ENCODE data around the gene FAM83F.
A peak's percentile ranks its signal among the peaks of the same experiment; 100 is the strongest.
"Not testable (repeated sequence)": the region's sequence is repeated elsewhere in the genome, so short reads cannot be mapped to it uniquely, and the experiment has no call there.

The FAM83F gene

DNA sequence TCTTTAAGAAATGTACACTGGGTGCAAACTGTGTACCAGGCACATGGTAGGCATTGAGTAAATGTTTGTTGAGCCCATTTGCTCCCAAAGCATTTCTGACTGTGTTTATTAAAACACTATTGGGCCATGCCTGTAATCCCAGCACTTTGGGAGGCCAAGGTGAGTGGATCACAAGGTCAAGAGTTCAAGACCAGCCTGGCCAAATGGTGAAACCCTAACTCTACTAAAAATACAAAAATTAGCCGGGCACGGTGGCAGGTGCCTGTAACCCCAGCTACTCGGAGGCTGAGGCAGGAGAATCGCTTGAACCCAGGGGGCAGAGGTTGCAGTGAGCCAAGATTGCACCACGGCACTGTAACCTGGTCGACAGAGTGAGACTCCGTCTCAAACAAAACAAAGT lies 1.9 kb upstream of the FAM83F start:
- not testable (repeated sequence) for DNase-seq (ENCODE audit: low spot score)

- DNase-seq (ENCODE audit: low spot score): no peak
These were observed 651 bp upstream of the FAM83F start for GRCh38 chr22:39994041-39994565.

DNA sequence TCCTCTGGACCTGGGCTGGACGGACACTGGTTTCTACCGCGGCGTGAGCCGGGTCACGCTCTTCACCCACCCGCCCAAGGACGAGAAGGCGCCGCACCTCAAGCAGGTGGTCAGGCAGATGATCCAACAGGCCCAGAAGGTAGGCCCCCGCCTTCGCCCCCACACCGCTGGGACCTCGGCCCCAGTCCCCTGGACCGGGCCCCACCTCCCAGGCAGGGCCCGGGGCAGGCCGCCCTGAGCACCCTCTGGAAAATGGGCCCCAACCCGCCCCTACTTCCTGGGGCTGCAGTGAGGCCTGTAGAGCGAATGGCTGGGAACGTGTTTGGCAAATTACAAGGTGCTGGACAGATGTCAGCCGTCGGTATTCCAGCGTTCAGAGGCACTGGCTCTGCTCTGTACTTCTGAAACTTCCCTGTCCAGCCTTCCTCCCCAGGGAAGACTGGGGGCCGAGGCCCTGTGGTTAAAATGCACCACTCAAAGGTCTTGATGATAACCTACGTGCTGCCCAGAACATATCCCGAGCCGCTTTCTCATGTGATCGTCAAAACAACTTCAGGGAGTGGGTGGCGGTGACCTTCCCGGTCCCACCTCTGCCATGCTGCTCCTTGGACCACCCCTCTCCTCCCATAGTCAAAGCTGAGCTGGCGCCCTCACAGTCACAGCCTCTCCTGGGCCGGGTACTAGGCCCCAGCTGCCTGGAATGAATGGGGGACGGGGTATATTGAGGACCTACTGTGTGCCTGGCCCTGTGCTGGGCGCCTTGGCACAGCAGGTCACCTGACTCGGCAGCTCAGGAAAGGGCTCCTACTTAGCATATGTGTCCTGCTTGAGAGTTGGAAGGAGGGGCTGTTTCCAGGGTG lies 869 bp downstream of the FAM83F start:
- no peak for DNase-seq (ENCODE audit: low spot score)

GRCh38 chr22:39996732-39997131 lies 2.0 kb downstream of the FAM83F start:
- no peak for DNase-seq (ENCODE audit: low spot score)

GRCh38 chr22:39997421-39997820 lies 2.7 kb downstream of the FAM83F start:
- no peak for DNase-seq (ENCODE audit: low spot score)

DNA sequence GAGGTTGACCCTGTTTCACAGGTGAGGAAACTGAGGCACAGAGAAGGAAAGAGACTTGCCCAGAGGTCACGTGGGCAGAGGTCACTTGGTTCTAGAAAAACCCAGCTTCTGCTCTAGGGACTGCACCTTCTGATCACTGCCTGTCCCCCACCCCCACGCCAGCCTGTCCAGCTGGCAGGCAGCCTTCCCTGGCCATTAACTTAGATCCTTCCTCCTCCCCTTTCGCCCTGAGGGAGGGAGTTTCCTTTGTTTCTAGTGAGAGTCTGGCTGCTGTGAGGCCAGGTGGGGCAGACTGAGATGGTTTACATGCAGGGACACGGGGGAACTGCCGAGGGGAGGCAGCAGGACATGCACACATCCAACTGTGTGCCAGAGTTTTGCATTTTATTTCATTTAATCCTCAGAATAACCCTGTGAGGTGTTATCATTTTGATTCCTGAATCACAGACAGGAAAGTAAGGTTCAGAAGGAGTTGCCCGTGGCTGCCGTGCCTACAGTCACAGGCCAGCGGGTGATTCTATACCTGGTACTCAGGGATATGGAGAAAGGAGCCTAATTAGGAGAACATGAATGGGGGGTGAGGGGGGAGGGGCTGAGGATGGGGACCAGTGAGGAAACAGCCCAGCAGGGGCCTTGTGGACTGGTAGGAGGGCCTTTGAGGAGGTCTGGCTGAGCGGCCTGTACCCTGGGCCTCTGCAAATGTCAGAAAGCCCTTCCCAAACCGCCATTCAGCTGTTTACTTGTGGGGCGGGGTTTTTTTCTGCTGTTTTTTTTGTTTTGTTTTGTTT lies 3.4 kb downstream of the FAM83F start:
- peak; percentile 65 for DNase-seq (ENCODE audit: low spot score)

DNA sequence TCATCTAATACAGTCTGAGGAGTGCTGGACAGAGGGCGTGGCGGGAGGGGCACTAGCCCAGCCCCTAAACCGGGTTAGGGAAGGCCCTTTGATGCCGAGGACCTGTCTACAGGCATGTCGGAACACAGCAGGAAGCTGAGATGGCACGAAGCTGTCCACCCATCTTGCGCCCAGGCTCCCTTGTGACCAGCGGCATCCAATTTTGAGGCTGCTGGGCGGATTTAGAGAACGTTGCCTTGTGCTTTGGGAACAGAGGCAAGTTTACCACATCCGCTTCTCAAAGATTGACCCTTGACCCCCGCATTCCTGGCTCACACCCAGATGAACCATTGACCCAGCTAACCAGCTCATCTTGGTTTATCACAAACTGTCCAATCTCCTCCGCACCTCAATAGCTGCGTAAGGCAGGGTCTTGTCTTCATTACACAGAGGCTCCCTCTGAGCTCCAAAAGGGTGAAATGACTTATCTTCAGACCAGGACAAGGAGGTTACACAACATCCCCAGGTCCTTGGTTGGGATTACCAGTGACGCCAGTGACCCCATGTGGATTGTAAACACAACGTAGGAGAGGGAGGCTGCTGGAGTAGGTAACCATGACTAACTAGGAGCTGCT lies 4.5 kb downstream of the FAM83F start:
- DNase-seq (ENCODE audit: low spot score): no peak

- DNase-seq (ENCODE audit: low spot score): no peak
These were observed 5.4 kb downstream of the FAM83F start for GRCh38 chr22:40000171-40000570.

DNA sequence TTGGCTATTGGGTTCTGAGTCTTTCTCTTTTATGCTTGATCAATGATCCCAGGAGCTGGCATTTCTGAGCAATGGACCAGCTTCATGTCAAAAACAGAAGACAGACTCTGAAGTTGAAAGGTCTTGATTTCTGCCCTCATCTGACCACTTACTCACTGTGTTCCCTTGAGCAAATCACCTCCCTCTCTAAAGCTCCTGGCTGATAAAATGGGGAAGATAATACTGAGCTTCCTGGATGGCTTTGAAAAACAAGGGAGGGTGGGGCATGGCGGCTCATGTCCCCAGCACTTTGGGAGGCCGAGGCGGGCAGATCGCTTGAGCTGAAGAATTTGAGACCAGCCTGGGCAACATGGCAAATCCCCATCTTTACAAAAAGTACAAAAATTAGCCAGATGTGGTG lies 6.4 kb downstream of the FAM83F start:
- no peak for DNase-seq (ENCODE audit: low spot score)

DNA sequence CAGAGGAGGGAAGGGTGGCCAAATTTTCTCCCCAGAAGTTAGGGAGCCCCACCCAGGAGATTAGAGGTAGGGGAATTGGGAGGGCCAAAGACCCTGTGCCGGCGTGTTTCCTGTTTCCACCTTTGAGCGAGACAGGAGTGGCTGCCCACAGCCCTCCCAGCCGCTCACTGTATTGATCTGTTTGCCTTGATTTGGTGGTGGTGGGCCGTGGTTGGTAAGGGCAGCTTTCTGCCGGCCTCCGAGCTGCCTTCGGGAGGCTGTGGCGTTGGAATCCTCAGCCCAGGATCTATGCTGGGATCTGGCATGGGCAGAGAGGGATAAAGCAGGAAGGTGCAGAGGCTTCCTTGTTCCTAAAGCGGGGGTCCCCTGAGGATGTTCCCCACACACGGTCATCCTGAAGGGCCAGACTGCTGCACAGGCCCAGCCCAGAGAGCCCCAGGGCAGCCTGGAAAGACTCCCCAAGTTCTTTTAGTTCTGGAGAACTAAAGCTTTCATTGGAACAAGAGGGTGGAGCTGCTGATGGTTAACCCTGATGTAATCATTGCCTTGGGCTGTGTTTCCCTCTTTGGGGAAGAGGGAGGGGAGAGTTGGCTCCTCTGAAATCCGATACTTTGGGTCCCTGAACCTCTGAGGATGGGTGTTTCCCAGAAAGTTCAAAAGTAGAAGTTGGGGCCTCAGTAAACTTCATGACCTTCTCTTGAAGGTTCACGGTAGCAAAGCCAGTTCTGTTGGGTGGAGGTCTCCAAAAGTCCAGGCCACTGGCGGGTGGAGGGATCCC lies 7.2 kb downstream of the FAM83F start:
- DNase-seq (ENCODE audit: low spot score): no peak

DNA sequence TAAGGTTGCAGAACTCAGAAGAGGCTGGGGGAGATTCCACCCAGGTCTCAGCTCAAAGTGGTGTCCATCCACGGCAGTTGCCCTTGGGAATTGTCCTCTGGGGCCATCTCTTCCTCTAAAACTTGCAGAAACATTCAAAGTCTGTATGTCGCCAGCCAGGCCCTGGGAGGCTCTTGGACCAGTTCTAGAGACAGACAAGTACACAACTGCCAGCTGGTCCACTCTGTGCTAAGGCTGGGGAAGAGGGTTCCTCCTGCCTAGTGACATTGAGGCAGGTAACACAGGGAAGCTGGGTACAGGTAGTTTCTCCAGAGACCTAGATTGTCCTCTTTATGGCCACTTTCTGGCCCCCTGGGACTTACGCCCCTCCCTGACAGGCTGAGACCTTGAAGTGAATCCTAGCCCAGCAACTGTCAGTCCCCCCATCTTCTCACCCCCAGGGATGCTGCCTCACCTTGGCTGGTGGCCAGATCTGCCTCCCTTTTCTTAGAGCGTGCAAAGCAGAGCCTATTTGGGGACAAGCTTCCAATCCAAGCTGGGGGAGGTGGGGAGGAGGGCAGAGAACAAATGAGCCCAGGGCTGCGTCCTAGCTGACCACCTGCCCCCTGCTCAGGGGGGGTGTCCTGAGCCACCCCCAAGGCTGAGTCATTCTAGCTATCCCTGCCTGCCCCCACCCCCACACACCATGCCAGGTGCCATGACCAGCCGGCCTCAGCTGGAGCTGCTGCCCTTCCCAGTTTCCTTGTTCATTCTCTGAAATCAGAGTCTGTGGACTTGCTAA lies 8.4 kb downstream of the FAM83F start:
- DNase-seq (ENCODE audit: low spot score): no peak

DNA sequence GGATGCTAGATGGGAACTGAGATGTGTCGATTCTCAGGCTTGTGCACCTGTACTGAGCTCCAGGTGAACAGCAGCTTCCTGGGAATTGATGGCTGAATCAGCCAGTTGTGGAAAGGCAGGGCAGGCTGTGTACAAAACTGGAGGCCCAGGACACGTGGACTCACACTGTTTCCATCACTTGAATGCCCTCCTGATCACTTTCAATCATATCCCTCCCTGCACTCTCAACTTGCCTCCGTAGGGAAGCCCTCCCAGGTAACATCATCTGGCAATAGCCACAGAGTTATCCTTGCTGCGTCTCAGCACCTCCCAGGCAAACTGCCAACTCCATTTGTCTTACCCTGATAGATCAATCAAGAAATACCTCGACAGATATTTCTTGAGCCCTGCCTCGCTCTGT lies 10.1 kb downstream of the FAM83F start:
- DNase-seq (ENCODE audit: low spot score): no peak

- peak; percentile 44 for DNase-seq (ENCODE audit: low spot score)
These were observed 11.9 kb downstream of the FAM83F start for GRCh38 chr22:40006641-40007040.

GRCh38 chr22:40007853-40008710 lies 13.3 kb downstream of the FAM83F start:
- DNase-seq (ENCODE audit: low spot score): no peak

DNA sequence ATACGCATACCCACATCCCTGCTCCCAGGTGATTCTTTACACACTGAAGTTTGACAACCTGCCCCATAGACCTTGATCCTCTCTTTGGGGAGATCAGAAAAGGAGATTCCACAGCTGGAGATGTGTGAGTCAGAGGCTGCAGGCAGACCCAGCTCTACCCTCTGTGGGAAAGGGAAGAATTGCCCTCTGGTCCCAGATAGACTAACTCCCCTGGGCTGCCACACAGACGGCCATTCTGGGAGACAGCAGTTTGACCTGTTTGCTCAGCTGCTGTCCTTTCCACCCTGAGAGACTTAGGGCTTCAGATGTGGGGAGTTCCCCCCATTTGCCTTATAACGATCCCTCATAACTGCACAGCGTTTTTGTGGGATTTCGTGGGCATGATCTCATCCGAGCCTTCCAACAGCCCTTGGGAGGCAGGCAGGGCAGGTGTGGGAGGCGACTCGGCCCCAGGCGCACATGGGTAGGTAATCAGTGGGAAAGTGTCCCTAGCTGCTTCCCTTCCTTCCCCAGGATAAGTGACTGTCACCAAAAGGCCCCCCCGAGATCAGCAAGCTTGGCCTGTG lies 14.1 kb downstream of the FAM83F start:
- DNase-seq (ENCODE audit: low spot score): no peak

DNA sequence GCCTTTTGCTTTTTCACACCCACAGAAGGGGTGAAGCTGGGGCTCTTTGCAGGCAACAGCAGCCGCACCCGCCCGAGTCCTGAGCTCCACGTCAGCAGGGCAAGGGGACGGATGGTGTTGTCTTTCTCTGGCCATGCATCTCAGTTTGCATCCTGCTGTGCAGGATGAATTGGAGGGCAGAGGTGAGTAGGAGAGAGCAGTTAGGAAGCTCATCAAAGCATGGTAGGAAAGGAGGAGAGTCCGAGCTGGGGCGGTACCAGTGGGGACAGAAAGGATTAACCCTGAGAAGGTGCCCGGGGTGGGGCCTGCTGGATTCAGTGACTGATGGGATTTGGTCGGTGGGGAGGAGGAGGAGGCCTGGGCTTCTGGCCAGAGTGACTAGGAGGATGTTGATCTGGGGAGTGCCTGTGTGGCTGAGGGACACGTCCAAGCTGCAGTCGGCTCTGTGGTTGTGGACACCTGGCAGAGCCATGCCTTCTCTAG lies 14.6 kb downstream of the FAM83F start:
- no peak for DNase-seq (ENCODE audit: low spot score)

- no peak for DNase-seq (ENCODE audit: low spot score)
These were observed 15.4 kb downstream of the FAM83F start for GRCh38 chr22:40009951-40010671.

GRCh38 chr22:40010746-40011145 lies 16.0 kb downstream of the FAM83F start:
- no peak for DNase-seq (ENCODE audit: low spot score)

Data from SK-N-DZ (cell line).